ENCODE measurements around the gene LHFPL2. TPM values are rescaled to one million over a fixed set of nuclear protein-coding genes. Genes with fewer than 3 reads are reported as not detected.
A peak's percentile ranks its signal among the peaks of the same experiment; 100 is the strongest.

Gene LHFPL2
- total and polyA plus RNA-seq, 3 donors from 2014 or later = 24.8 to 48.6 (median 42.8) TPM

GRCh38 chr5:78595458-78595921 is 53.1 kb downstream of the LHFPL2 start:
- TF ChIP-seq, protein P1, sequence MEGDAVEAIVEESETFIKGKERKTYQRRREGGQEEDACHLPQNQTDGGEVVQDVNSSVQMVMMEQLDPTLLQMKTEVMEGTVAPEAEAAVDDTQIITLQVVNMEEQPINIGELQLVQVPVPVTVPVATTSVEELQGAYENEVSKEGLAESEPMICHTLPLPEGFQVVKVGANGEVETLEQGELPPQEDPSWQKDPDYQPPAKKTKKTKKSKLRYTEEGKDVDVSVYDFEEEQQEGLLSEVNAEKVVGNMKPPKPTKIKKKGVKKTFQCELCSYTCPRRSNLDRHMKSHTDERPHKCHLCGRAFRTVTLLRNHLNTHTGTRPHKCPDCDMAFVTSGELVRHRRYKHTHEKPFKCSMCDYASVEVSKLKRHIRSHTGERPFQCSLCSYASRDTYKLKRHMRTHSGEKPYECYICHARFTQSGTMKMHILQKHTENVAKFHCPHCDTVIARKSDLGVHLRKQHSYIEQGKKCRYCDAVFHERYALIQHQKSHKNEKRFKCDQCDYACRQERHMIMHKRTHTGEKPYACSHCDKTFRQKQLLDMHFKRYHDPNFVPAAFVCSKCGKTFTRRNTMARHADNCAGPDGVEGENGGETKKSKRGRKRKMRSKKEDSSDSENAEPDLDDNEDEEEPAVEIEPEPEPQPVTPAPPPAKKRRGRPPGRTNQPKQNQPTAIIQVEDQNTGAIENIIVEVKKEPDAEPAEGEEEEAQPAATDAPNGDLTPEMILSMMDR (IDR thresholded peaks at IDR 0.05) = no peak
- TF ChIP-seq POLR2A (IDR thresholded peaks at IDR 0.05) = no peak
- DNase-seq = no peak
- intact Hi-C loops (cut with DNase I; ENCODE audit: low total_unique reads) = no loop called here
- peak overlapping the region in 1 of 2 donors; percentile 16 for H3K27ac ChIP-seq
- no peaks in the 10 kb centered on the region for H3K27me3 ChIP-seq
- H3K4me1 ChIP-seq = peaks cover 39% of the 10 kb centered on the region
- no peaks in the 10 kb centered on the region for H3K36me3 ChIP-seq (ENCODE audit: low read depth, missing control alignments)
- no peak overlapping the region for H3K4me3 ChIP-seq
- 31 to 42% methylated on average over 4 of the region's 4 CpGs for WGBS, 2 donors
- H3K9me3 ChIP-seq = no peaks in the 10 kb centered on the region

- TF ChIP-seq POLR2A (IDR thresholded peaks at IDR 0.05) = no peak
- TF ChIP-seq, protein P1 (IDR thresholded peaks at IDR 0.05) = no peak
- WGBS, 2 donors = 50 to 52% methylated on average over 7 of the region's 7 CpGs
- DNase-seq = no peak
- no peaks in the 10 kb centered on the region for H3K9me3 ChIP-seq
- H3K4me1 ChIP-seq = peaks cover 40% of the 10 kb centered on the region
- H3K4me3 ChIP-seq = no peak overlapping the region
- intact Hi-C loops (cut with DNase I; ENCODE audit: low total_unique reads) = no loop called here
- H3K36me3 ChIP-seq (ENCODE audit: low read depth, missing control alignments) = no peaks in the 10 kb centered on the region
- H3K27me3 ChIP-seq = no peaks in the 10 kb centered on the region
- H3K27ac ChIP-seq = peak overlapping the region in 1 of 2 donors; percentile 16
Observed at GRCh38 chr5:78594610-78595457, 53.7 kb downstream of the LHFPL2 start.

DNA sequence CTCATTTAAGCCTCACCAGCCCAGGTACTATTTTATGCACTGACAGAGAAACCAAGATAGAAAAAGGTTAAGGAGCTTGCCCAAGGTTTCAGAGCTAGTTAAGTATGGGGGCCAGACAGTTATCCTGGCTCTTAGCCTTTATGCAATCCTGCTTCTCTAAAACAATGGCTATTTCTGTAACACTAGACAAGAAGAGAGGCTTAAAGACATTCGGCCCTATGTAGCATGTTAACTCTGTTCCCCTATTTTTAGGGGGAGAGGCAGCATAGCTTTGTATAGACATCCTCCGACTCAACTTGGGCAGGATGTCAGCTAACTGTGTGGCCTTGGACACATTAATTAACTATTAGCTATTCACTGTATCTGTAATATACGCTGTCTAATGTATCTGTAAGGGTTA is 54.6 kb downstream of the LHFPL2 start:
- Histone ChIP-seq H3K9me3 (no peaks in the 10 kb centered on the region), H3K27me3 (no peaks in the 10 kb centered on the region), H3K4me1 (peaks cover 40% of the 10 kb centered on the region), H3K36me3 (ENCODE audit: low read depth, missing control alignments) (no peaks in the 10 kb centered on the region), H3K27ac (no peak overlapping the region), H3K4me3 (no peak overlapping the region)
- TF ChIP-seq POLR2A (IDR thresholded peaks at IDR 0.05) = no peak
- TF ChIP-seq, protein P1 (IDR thresholded peaks at IDR 0.05) = no peak
- 34 to 49% methylated on average over 3 of the region's 3 CpGs for WGBS, 2 donors
- intact Hi-C loops (cut with DNase I; ENCODE audit: low total_unique reads) = no loop called here
- DNase-seq = no peak

- Histone ChIP-seq H3K9me3 (no peaks in the 10 kb centered on the region), H3K4me1 (peaks cover 40% of the 10 kb centered on the region), H3K27me3 (no peaks in the 10 kb centered on the region), H3K4me3 (no peak overlapping the region), H3K36me3 (ENCODE audit: low read depth, missing control alignments) (no peaks in the 10 kb centered on the region), H3K27ac (no peak overlapping the region)
- no peak for TF ChIP-seq POLR2A (IDR thresholded peaks at IDR 0.05)
- TF ChIP-seq, protein P1 (IDR thresholded peaks at IDR 0.05) = no peak
- DNase-seq = no peak
- intact Hi-C loops (cut with DNase I; ENCODE audit: low total_unique reads) = no loop called here
- WGBS, 2 donors = 87 to 89% methylated on average over 2 of the region's 2 CpGs
Observed at GRCh38 chr5:78593465-78593864, 55.1 kb downstream of the LHFPL2 start.

All from testis (tissue), 3 donors.